Testis (tissue), 2 donors: ENCODE results near the gene MYH15.

ENCODE experiments used
- POLR2A ChIP-seq: fragments of 450-650 bp; IDR thresholded peaks from one replicate; pipeline ENCODE4 v1.6.1; 2017; ENCODE audit warnings: antibody characterized with exemption, mild to moderate bottlenecking, moderate library complexity
- TF ChIP-seq, protein P1 (sequence below), 3 experiments: fragments of 450-650 bp in 2 of 3; fragments of 200-600 bp in 1 of 3; sonication (generic) in 1 of 3; IDR thresholded peaks; one replicate each; pipeline ENCODE4 v1.5.1; 2016 to 2019; ENCODE audit warnings: antibody characterized with exemption in 3 of 3, mild to moderate bottlenecking in 2 of 3, moderate library complexity in 1 of 3

DNA sequence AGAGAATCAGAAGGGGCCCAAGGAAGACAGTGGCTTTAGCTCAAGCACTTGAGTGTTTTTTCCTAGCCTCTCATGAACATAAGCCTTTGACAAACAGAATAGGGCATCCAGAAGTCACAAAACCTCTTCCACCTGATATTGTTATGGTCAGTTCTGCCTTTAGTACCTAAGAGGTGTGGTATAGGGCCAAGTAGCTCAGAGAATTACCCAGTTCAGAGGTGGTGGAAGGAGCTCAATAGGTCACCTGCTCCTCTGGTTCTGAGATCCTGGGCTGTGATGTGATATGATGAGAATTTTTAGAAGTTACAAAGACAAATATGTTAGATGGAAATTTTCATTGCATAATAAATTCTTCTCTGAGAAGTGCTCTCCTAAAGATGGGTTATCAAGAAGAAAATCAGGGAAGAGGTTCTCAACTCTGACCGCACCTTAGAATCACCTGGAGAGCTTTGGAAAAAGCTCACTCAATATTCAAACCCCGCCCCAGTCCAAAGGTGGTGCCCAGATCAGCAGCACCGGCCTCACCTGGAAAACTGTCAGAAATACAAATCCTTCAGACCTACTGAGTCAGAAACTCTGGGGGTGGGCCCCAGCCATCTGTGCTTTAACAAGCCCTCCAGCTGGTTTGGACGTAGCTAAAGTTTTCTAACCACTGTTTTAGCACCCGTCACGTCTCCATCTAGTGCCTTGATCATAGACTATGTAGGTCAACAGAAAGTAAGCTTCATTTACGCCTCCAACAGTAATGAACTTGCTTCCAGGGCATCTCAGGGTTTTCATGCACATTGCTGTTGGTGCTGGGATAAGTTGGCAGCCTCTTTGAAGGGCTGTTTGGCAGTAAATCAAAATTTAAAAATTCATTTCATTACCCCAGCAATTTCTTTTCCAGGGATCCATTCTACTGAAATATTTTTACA, 101.3 kb downstream of the MYH15 start:
- TF ChIP-seq POLR2A = no peak
- TF ChIP-seq, protein P1, sequence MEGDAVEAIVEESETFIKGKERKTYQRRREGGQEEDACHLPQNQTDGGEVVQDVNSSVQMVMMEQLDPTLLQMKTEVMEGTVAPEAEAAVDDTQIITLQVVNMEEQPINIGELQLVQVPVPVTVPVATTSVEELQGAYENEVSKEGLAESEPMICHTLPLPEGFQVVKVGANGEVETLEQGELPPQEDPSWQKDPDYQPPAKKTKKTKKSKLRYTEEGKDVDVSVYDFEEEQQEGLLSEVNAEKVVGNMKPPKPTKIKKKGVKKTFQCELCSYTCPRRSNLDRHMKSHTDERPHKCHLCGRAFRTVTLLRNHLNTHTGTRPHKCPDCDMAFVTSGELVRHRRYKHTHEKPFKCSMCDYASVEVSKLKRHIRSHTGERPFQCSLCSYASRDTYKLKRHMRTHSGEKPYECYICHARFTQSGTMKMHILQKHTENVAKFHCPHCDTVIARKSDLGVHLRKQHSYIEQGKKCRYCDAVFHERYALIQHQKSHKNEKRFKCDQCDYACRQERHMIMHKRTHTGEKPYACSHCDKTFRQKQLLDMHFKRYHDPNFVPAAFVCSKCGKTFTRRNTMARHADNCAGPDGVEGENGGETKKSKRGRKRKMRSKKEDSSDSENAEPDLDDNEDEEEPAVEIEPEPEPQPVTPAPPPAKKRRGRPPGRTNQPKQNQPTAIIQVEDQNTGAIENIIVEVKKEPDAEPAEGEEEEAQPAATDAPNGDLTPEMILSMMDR (IDR thresholded peaks at IDR 0.05) = no peak
